22Rv1 (cell line): ENCODE results near the gene SLCO1A2.

Experiments
- H3K27ac ChIP-seq: fragments of 450-650 bp; 2 replicates; pipeline ENCODE4 v1.5.1; 2017
- CTCF ChIP-seq: fragments of 450-650 bp; IDR thresholded peaks from 2 replicates; pipeline ENCODE4 v1.5.1; 2017; ENCODE audit warnings: mild to moderate bottlenecking
- ZFX ChIP-seq: fragments of 450-650 bp; IDR thresholded peaks from 2 replicates; pipeline ENCODE4 v1.6.1; 2017; ENCODE audit warnings: antibody characterized with exemption, borderline replicate concordance

The SLCO1A2 gene

GRCh38 chr12:21323736-21324135, 11.0 kb downstream of the SLCO1A2 start:
- no peak overlapping the region for H3K27ac ChIP-seq
- TF ChIP-seq ZFX, result no peak
- no peak for TF ChIP-seq CTCF

- TF ChIP-seq CTCF, result no peak
- TF ChIP-seq ZFX, result no peak
- no peak overlapping the region for H3K27ac ChIP-seq
These were observed 25.9 kb downstream of the SLCO1A2 start for GRCh38 chr12:21308785-21309184.

- TF ChIP-seq CTCF, result no peak
- no peak for TF ChIP-seq ZFX
- no peak overlapping the region for H3K27ac ChIP-seq
These were observed 29.1 kb downstream of the SLCO1A2 start for GRCh38 chr12:21305661-21306060.

- H3K27ac ChIP-seq, result no peak overlapping the region
- TF ChIP-seq ZFX, result no peak
- TF ChIP-seq CTCF, result no peak
These were observed 34.1 kb downstream of the SLCO1A2 start for GRCh38 chr12:21300632-21301031.

- no peak overlapping the region for H3K27ac ChIP-seq
- TF ChIP-seq ZFX (no peak), CTCF (peak; percentile 92)
These were observed 37.8 kb downstream of the SLCO1A2 start for GRCh38 chr12:21296751-21297406.

- no peak overlapping the region for H3K27ac ChIP-seq
- TF ChIP-seq ZFX, result no peak
- no peak for TF ChIP-seq CTCF
These were observed 38.4 kb downstream of the SLCO1A2 start for GRCh38 chr12:21296348-21296747.

GRCh38 chr12:21294176-21294575, 40.5 kb downstream of the SLCO1A2 start:
- no peak overlapping the region for H3K27ac ChIP-seq
- no peak for TF ChIP-seq ZFX
- TF ChIP-seq CTCF, result no peak
